Heart left ventricle (tissue), 16 donors: ENCODE measurements around the gene XXYLT1. TPM values are rescaled to one million over a fixed set of nuclear protein-coding genes. Genes with fewer than 3 reads are reported as not detected.

Source experiments
- ATAC-seq, 4 donors: fragments of 200-7000 bp; cut with Tn5 transposase; one replicate each; pipeline ENCODE4 v1.9.1; 2020 to 2022; ENCODE audit warnings: moderate library complexity in 4 of 4, mild to moderate bottlenecking in 3 of 4, moderate number of reproducible peaks in 1 of 4
- DNase-seq, 5 donors: peaks; one replicate each; pipeline ENCODE4 v3.0.0-alpha.2; 2020
- H3K27ac ChIP-seq, 12 donors: fragments of 200-600 bp; sonication (generic) in 4 of 12; one replicate each; pipeline versions ENCODE4 v1.5.0 to v1.8.0; 2016 to 2022; ENCODE audit warnings: mild to moderate bottlenecking in 2 of 12
- H3K27me3 ChIP-seq, 9 donors: fragments of 200-600 bp; sonication (generic) in 2 of 9; one replicate each; pipeline versions ENCODE4 v1.5.1 to v1.8.0; 2016 to 2022; ENCODE audit warnings: mild to moderate bottlenecking in 3 of 9
- H3K36me3 ChIP-seq, 9 donors: fragments of 200-600 bp; sonication (generic) in 2 of 9; one replicate each; pipeline versions ENCODE4 v1.5.0 to v1.8.0; 2018 to 2022; ENCODE audit warnings: mild to moderate bottlenecking in 2 of 9
- H3K4me1 ChIP-seq, 12 donors: fragments of 200-600 bp; sonication (generic) in 4 of 12; one replicate each; pipeline versions ENCODE4 v1.5.0 to v1.8.0; 2016 to 2022; ENCODE audit warnings: mild to moderate bottlenecking in 3 of 12
- H3K4me3 ChIP-seq, 12 donors: fragments of 200-600 bp; sonication (generic) in 4 of 12; one replicate each; pipeline versions ENCODE4 v1.5.0 to v1.8.0; 2017 to 2022; ENCODE audit warnings: mild to moderate bottlenecking in 9 of 12, moderate library complexity in 4 of 12
- H3K9me3 ChIP-seq, 12 donors: fragments of 200-600 bp; sonication (generic) in 4 of 12; one replicate each; pipeline versions ENCODE4 v1.5.0 to v1.8.0; 2016 to 2022; ENCODE audit warnings: mild to moderate bottlenecking in 1 of 12
- POLR2A ChIP-seq, 2 donors: fragments of 450-650 bp; IDR thresholded peaks; one replicate each; pipeline ENCODE4 v1.6.1; 2017; ENCODE audit warnings: antibody characterized with exemption in 2 of 2, mild to moderate bottlenecking in 2 of 2, moderate library complexity in 2 of 2
- WGBS, 4 donors: extraction: QIAGEN DNeasy Blood & Tissue Kit in 2 of 4; methylation state at CpG; one replicate each; pipeline versions ENCODE4 v1.1.5 to v1.1.7; 2013 to 2018; 5-methylcytosine and 5-hydroxymethylcytosine counted together
- intact Hi-C, 10 donors: fragments of 100-400 bp; cut with DNase I; formaldehyde crosslinking; loops; one replicate each; pipeline versions ENCODE4 v1.11.1 to v1.14.2; 2022
- polyA plus RNA-seq, 2 donors: library from polyadenylated mRNA; stranded (reverse); fragments of 200-250 nt; gene quantifications; one replicate each; pipeline ENCODE4 v1.2.3, GENCODE V29; 2013
- total RNA-seq, 9 donors: library from RNA; depleted of rRNA in 2 of 9; stranded (reverse); fragments of >200 nt in 2 of 9; fragmentation: NEBNext Ultra II Directional in 3 of 9; extraction: Animal tissue kit (Norgen Biotek cat#: 25700) in 3 of 9; gene quantifications; one replicate each; pipeline versions ENCODE4 v1.1.0 to v1.2.4, GENCODE V29; 2016 to 2023
- TF ChIP-seq, protein P1 (sequence below), 12 donors: fragments of 200-600 bp; sonication (generic) in 4 of 12; IDR thresholded peaks; one replicate each; pipeline versions ENCODE4 v1.5.0 to v1.8.0; 2018 to 2022; ENCODE audit warnings: antibody characterized with exemption in 12 of 12, mild to moderate bottlenecking in 5 of 12
- donor health status: ischemic (EF 13 %, LVEDD 7.1; RV severe dilation, severe dysfunction).
- donor health status: healthy with polysubstance abuse.
- donor health status: DM: no; HTN: yes; CAD: no.
- donor health status: DM: no; HTN: no; CAD: no.
- donor health status: ischemic (EF 25% LVEDD 6.9; RV normal size, moderate dysfunction).
- donor health status: ischemic (EF 25% LVEDD 5.7; RV mildly dilated, moderate dysfunction).
- donor health status: healthy.
- donor health status: DM: yes; HTN: yes; CAD: no.
- donor health status: ischemic (EF 35%, LVEDD 5.7; RV mildly dilated, moderate dysfunction).
- donor health status: nonischemic (EF 11% LVEDD 7.7; RV severe dilation, severe dysfunction).
- donor health status: DM: yes; HTN: yes; CAD: no.
- donor health status: PGD.
- donor health status: ischemic (EF 29% LVEDD 5.4; RV normal size, mild dysfunction).
- donor health status: nonischemic (EF 23%, LVEDD 6.1; RV moderate dilation, normal function).

Gene XXYLT1
- total and polyA plus RNA-seq, 11 donors, result 1.9 to 8.6 (median 4.8) TPM

DNA sequence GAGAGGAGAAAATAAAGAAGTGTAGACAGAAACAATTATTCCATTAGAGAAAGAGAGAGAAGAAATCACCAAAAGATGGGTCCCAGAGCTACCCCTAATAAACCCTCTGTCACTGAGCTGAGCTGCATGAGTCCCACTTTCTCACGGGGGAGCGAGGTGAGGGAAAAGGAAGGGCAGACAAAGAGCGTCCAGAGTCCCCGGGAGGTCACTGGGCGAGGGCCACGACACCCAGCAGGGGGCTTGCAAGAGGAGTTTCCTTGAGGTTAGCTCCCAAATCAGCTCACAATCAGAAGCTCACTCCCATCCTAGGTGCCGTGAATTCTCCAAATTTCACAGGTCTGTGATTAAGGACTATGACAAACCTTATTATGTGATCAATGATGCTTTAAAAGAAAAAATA is 62.3 kb downstream of the XXYLT1 start:
- H3K9me3 ChIP-seq, result no peaks in the 10 kb centered on the region
- ATAC-seq (no peak), DNase-seq (no peak)
- no peaks in the 10 kb centered on the region for H3K36me3 ChIP-seq
- H3K27ac ChIP-seq, result peak overlapping the region in 11 of 12 donors; percentile 57 to 94 (median 82)
- WGBS, 4 donors, result 80 to 94% (median 84%) methylated on average over 7 of the region's 7 CpGs
- intact Hi-C loops, result loop anchor here in 1 of 10 donors (5.0 kb wide), 1 partner anchor 56 kb away; no protein-coding TSS in a partner anchor
- H3K4me3 ChIP-seq, result peak overlapping the region in 1 of 12 donors; percentile 24
- no peaks in the 10 kb centered on the region for H3K27me3 ChIP-seq
- no peak for TF ChIP-seq POLR2A (IDR thresholded peaks at IDR 0.05)
- H3K4me1 ChIP-seq, result peaks cover 0 to 55% (median 48%) of the 10 kb centered on the region in 12 donors

DNA sequence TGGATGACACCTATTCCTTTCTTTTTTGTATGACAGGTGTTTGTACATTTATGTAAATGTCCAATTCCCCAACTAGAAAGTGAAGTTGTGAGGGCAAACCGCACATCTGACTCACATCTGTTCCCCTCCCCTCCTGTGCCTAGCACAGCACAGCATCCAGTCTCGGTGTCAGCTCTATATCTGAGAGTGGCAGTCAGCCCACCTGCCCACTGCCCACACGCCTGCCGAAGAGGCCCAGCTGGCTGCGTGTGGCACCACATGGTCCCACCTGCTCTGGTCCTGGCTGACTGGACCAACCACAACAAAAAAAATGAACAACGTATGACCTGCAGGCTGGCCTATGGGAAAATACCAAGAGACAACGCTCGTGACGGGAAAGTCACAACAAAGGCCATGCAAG is 62.8 kb downstream of the XXYLT1 start:
- DNase-seq (no peak), ATAC-seq (no peak)
- H3K4me3 ChIP-seq, result no peak overlapping the region
- H3K27me3 ChIP-seq, result no peaks in the 10 kb centered on the region
- H3K36me3 ChIP-seq, result no peaks in the 10 kb centered on the region
- no peak for TF ChIP-seq POLR2A (IDR thresholded peaks at IDR 0.05)
- TF ChIP-seq, protein P1, sequence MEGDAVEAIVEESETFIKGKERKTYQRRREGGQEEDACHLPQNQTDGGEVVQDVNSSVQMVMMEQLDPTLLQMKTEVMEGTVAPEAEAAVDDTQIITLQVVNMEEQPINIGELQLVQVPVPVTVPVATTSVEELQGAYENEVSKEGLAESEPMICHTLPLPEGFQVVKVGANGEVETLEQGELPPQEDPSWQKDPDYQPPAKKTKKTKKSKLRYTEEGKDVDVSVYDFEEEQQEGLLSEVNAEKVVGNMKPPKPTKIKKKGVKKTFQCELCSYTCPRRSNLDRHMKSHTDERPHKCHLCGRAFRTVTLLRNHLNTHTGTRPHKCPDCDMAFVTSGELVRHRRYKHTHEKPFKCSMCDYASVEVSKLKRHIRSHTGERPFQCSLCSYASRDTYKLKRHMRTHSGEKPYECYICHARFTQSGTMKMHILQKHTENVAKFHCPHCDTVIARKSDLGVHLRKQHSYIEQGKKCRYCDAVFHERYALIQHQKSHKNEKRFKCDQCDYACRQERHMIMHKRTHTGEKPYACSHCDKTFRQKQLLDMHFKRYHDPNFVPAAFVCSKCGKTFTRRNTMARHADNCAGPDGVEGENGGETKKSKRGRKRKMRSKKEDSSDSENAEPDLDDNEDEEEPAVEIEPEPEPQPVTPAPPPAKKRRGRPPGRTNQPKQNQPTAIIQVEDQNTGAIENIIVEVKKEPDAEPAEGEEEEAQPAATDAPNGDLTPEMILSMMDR (IDR thresholded peaks at IDR 0.05), result no peak
- H3K27ac ChIP-seq, result peak overlapping the region in 9 of 12 donors; percentile 8 to 94 (median 82)
- H3K4me1 ChIP-seq, result peaks cover 0 to 55% (median 48%) of the 10 kb centered on the region in 12 donors
- H3K9me3 ChIP-seq, result no peaks in the 10 kb centered on the region
- intact Hi-C loops, result loop anchor here in 1 of 10 donors (5.0 kb wide), 1 partner anchor 56 kb away; no protein-coding TSS in a partner anchor
- 82 to 92% (median 86%) methylated on average over 9 of the region's 9 CpGs for WGBS, 4 donors

DNA sequence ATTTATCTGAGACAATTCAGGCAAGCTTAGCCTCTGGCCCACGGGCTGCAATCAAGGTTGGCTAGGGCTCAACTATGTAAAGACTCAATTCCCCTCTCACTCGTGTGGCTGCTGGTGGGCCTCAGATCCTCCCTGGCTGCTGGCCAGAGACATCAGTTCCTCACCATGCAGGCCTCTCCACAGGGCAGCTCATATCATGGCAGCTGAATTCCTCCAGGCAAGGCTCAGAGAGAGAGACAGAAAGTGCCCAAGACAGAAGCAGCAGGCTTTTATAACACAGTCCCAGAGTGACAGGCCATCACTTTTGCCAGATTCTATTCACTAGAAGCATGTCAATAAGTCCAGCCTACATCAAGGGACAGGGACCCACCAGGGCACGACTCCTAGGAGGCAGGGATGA is 63.2 kb downstream of the XXYLT1 start:
- no peak overlapping the region for H3K4me3 ChIP-seq
- intact Hi-C loops, result loop anchor here in 1 of 10 donors (5.0 kb wide), 1 partner anchor 55 kb away; no protein-coding TSS in a partner anchor
- peaks cover 0 to 55% (median 48%) of the 10 kb centered on the region in 12 donors for H3K4me1 ChIP-seq
- 53 to 66% (median 54%) methylated on average over 3 of the region's 3 CpGs for WGBS, 4 donors
- H3K36me3 ChIP-seq, result no peaks in the 10 kb centered on the region
- TF ChIP-seq, protein P1 (IDR thresholded peaks at IDR 0.05), result no peak
- no peak for TF ChIP-seq POLR2A (IDR thresholded peaks at IDR 0.05)
- H3K9me3 ChIP-seq, result no peaks in the 10 kb centered on the region
- H3K27ac ChIP-seq, result peak overlapping the region in 6 of 12 donors; percentile 8 to 94 (median 84)
- no peak for DNase-seq
- no peaks in the 10 kb centered on the region for H3K27me3 ChIP-seq
- no peak for ATAC-seq

DNA sequence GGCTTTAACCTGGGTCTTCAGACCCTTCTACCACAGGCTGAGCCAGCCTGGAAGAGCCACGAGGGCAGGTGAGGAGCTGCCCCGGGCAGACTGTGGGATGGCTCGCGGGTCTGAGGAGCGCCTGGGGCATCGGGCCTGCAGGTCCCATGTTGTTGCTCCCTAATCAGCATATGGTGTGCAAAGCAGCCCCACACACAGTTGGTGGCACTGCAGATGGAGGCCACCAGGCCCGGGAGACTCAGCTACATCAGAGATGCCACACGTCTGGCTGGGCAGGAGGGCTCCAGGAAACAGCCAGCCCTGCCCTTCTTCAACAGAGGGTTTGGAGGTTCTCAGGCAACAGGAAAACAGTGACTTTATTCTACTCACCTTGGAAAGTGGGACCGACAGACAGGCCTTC is 63.9 kb downstream of the XXYLT1 start:
- DNase-seq (no peak), ATAC-seq (no peak)
- Histone ChIP-seq H3K27me3 (no peaks in the 10 kb centered on the region), H3K4me3 (no peak overlapping the region), H3K27ac (peak overlapping the region in 1 of 12 donors; percentile 15), H3K4me1 (peaks cover 0 to 55% (median 48%) of the 10 kb centered on the region in 12 donors), H3K36me3 (no peaks in the 10 kb centered on the region), H3K9me3 (no peaks in the 10 kb centered on the region)
- TF ChIP-seq POLR2A (IDR thresholded peaks at IDR 0.05), result no peak
- TF ChIP-seq, protein P1 (IDR thresholded peaks at IDR 0.05), result no peak
- intact Hi-C loops, result loop anchor here in 1 of 10 donors (5.0 kb wide), 1 partner anchor 55 kb away; no protein-coding TSS in a partner anchor
- WGBS, 4 donors, result 96 to 98% (median 97%) methylated on average over 9 of the region's 9 CpGs
